ENCODE results near the gene SBF2.
"Not testable (repeated sequence)": the region's sequence is repeated elsewhere in the genome, so short reads cannot be mapped to it uniquely, and the experiment has no call there.

Gene SBF2

GRCh38 chr11:10017911-10018310, 276.1 kb downstream of the SBF2 start:
- no peak for DNase-seq (ENCODE audit: low read depth, low spot score)

DNA sequence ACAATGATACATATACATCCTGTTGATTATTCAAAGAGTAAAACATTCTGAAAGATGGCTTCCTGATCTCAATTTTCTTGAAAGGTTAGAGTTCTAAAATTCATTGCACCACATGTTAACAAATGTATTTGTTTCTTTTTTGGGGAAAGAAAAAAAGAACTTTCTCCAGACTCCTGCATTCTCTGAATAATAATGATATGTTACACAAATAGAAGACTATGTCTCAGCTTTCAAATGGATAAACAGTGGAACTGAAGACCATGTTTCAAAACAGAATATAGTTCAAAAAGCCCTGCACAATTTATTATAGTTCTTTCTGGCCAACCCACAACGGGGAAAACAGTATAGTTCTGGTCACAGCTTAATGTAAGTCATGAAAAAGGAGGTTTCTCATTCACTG, 277.0 kb downstream of the SBF2 start:
- DNase-seq (ENCODE audit: low read depth, low spot score) = no peak

GRCh38 chr11:10012068-10012467, 282.0 kb downstream of the SBF2 start:
- DNase-seq (ENCODE audit: low read depth, low spot score) = no peak

- no peak for DNase-seq (ENCODE audit: low read depth, low spot score)
Observed at GRCh38 chr11:10005955-10006525, 288.0 kb downstream of the SBF2 start.

DNA sequence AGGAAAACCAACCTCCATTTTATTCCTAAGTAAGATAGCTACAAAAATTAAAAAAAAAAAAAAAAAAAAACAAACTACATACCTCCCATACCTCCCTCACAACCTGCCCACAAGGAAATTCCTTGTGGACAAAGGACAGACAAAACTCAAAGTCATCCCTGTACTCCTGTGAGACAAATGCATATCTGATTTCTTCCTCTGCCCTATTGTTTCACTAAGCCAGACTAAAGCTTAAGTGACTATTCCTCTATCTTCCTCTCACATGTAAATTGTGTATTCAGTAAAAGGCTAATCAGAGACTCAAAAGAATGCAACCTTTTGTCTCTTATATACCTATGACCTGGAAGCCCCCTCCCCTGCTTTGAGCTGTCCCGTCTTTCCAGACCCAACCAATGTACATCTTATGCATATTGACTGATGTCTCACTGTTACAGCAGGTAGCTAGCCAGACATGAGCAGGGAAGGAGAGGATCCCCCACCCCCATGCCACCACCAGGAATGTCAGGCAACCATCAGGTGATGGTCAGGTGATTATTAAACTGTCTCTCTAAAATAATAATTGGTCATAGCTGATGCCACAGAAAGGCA, 289.4 kb downstream of the SBF2 start:
- no peak for DNase-seq (ENCODE audit: low read depth, low spot score)

DNA sequence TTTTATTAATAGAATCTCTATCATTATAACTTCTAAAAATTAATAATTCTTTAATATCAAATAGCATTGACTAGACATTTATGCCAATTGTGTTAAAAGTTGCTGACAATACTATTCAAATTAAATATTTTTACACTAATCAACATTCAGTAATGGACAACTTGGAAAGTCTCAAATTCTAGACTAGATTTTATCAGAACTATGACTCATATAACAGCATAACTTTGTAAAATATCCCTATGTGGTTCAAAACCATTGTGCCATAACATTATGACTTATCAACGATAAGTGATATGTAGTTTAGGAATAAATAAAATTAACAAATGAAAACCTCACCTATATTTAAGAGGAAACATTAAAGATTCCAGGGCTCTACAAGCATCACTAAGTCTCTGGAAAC, 291.8 kb downstream of the SBF2 start:
- DNase-seq (ENCODE audit: low read depth, low spot score) = no peak

DNA sequence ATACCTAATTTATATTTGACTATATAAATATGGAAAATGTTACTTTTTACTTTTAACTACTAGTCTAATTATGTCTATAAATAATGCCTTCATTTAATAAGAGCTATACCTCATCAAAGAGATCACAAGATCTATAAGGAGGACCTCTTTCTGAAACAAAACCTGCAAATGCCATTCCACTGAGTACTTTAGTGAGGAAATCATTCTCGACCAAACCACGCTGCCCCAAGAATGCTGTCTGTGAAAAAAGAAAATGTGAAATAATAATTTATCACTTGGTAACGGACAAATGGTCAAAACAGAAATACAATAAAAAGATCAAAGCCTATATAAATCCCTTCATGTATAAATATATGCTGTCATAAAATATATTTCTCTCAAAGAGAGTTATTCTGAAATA, 301.7 kb downstream of the SBF2 start:
- DNase-seq (ENCODE audit: low read depth, low spot score) = no peak

- DNase-seq (ENCODE audit: low read depth, low spot score) = no peak
Observed at GRCh38 chr11:9990221-9990973, 303.6 kb downstream of the SBF2 start.

- DNase-seq (ENCODE audit: low read depth, low spot score) = not testable (repeated sequence)
Observed at GRCh38 chr11:9987303-9987702, 306.7 kb downstream of the SBF2 start.

DNA sequence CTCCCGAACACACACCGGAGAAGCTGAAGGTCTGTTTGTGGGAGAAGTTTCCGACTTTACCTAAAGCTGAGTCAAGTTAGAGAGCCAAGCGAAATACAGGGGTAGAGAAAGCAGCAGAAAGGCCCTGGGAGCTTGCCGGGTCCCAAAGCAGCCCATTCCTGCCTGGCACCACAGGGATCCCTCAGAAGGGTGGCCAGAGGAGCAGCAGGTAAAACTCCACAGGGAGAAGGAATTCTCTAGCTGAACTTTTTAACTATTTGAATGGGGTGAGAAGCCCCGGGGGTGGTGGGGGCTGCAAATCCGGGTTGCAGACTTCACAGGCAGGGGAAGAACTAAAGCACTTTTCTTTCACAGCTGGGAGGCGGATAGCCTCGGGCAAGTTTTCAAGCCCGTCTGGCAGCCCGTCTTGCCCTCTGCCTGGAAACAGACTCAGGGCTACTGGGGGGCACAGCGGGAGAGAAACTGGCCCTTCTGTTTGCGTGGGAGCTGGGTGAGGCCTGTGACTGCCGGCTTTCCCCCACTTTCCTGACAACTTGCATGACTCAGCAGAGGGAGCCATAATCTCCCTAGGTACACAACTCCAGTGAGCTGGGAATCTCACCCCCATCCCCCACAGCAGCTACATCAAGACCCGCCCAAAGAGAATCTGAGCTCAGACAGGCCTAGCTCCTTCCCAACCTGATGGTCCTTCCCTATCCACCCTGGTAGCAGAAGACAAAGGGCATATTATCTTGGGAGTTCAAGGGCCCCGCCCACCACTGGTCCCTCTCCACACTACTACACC, 311.0 kb downstream of the SBF2 start:
- DNase-seq (ENCODE audit: low read depth, low spot score) = peak; percentile 98

DNA sequence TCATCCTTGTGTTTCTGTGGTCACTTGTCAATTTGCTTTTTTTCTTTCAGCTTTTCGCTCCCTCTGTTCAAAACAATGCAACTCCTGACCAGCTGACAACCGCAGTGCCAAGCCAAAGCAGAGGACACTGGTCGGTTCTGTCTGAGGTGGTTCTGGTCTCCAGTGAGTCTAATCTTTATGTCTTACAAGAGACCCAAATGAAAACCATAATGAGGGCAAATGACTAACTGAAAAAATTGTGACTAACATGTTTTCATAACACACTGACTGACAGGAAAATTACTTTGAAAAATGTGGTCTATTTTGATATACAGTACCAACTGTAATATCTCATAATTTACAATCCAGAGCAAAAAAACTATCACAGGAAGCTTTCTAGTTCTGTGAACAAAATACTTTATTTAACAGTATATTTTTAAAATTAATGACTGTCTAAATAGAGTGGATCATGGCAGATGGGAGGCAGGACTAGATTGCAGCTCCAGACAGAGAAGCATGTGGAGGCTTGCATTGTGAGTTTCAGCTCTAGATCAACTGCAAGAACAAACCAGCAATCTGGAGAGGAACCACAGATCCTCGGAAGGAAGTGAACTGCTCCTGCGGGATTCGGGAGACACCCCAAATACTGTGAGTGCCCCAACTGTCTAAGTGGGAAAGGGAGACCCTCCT, 311.8 kb downstream of the SBF2 start:
- DNase-seq (ENCODE audit: low read depth, low spot score) = no peak

DNA sequence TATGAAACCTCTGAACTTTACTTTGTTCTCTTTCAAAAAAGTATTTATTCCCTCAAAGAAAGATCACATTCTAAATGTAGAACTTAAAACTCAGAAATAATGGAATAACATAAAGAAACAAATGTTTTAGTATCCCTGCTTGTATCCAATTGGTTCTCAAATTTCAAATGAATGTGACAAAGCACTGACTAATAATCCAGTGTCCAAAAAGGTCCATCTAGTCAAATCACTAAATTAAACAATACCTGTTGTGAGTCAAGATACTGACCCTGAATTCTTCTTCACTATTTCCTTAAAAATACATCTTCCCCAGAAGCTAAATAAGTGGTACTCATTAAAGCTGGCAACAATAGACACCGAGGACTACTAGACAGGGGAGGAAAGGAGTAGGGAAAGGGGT, 313.1 kb downstream of the SBF2 start:
- DNase-seq (ENCODE audit: low read depth, low spot score) = no peak

DNA sequence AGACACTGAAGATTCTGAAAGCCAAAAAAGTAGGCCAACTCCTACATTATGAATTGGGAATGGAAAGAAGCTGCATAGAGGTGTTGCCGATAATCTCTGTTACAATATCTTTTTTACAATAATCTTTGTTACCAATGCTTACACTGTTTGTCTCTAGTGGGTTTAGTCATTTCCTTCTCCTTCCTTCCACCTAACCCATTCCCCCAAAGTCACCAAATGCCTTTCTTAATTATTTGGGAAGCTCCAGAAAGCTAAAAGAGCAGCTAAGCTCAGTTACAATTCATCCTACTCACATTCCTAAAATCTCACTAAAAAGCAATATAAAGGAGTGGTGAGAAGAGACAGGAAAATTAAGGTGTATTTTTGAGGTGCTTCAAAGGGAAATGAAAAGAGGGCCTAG, 316.5 kb downstream of the SBF2 start:
- no peak for DNase-seq (ENCODE audit: low read depth, low spot score)

DNA sequence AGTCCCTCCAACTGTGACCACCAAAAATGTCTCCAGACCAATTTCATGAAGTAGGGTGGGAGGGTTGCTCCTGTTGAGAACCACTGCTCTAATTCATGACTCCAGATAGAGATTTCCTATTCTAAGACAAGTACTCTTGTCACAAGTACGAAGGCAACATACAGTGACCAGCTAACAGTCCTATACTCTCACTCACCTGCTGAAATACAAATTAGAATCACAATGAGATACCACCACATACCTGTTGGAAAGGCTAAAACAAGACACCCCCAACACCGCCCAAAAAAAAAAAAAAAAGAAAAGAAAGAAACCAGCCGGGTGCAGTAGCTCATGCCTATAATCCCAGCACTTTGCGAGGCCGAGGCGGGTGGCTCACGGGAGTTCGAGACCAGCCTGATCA, 319.6 kb downstream of the SBF2 start:
- DNase-seq (ENCODE audit: low read depth, low spot score) = no peak

- DNase-seq (ENCODE audit: low read depth, low spot score) = no peak
Observed at GRCh38 chr11:9973921-9974320, 320.1 kb downstream of the SBF2 start.

DNA sequence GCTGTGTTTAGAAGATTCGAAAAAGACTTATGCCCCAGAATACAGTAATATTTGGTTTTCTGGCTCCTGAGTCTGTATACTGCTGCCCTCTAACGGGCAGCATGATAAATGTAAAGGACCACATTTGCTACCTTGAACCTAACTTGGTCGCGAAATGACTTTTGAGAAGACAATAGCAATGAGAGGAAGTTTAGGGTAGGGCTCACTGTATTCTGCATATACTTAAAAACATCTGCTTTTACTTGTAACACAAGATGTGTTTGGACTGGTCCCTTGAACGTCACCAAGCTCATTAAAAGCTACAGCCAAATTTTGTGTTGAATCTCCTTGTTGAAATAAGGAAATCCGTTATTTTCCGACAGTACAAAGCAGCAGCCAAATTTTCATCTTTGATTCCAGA, 321.0 kb downstream of the SBF2 start:
- no peak for DNase-seq (ENCODE audit: low read depth, low spot score)

DNA sequence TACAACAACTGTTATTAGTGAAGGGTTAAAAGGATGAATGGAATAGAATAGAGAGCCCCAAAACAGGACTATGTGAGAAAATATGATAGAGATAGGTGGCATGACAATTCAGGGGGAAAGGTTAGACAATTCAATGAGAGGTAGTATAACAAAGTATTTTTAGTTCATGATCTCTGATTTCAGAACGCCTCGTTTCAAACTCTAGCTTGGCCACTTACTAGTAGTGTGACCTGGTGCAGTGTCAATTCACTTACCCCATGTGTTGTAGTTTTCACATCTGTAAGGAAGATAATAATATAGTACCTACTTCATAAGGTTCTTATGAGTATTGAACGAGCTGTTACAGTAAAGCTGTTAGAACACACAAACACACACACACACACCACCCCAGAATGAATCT, 322.1 kb downstream of the SBF2 start:
- DNase-seq (ENCODE audit: low read depth, low spot score) = no peak

- no peak for DNase-seq (ENCODE audit: low read depth, low spot score)
Observed at GRCh38 chr11:9969068-9969467, 325.0 kb downstream of the SBF2 start.

DNA sequence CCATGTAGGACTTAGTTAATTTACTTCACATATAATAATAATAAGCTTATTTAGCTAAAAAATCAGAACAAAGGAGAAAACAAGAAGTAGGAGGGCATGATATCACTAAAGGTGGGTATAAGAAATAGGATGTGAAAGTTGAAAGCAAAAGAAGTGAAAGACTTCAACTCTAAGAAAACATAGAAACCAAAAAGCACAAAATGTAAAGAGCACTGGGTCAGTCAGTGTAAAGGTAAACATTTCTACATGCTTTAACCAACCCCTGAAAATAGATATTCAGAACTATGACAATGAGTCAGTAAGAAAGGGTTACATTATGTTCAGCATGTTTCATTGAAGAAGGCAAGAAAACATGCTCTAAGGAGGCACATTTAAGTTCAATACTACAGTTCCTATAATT, 331.3 kb downstream of the SBF2 start:
- no peak for DNase-seq (ENCODE audit: low read depth, low spot score)

DNA sequence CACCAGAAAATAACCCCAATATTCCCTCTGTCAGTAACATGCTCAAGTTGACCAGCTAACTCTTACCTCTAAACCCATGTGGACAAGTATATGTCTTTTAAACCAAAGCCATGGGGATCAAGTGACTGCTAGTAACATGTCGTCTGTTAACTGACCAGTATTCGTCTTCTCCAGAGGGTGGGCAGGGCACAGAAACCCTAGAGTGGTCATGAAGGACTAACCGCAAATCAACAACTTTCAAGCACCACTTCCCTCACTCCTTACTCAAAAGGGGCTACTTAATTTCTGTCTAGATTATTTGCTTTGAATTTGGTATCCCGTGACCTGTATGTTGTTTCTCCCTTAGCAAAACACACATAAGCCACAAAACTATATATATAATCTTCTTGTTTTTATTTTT, 336.9 kb downstream of the SBF2 start:
- DNase-seq (ENCODE audit: low read depth, low spot score) = no peak

DNA sequence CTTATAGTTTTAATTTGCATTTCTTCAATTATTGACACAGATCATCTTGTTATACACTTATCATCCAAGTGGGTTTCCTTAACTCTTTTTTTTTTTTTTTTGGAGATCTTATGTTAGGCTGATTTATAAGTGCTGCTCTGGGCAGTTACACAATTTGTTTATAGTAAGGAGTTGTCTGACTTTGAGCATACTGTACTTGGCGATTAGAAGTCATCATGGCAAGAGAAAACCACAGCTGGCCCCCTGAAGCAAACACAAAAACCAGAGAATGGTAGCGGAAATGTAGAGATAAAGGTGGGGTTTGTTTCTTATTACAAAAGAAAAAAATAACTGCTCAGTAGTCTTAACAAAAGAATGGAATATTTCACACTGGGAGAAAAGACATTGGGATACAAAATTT, 337.5 kb downstream of the SBF2 start:
- DNase-seq (ENCODE audit: low read depth, low spot score) = no peak

- DNase-seq (ENCODE audit: low read depth, low spot score) = no peak
Observed at GRCh38 chr11:9955391-9955790, 338.6 kb downstream of the SBF2 start.

Measured in ELF-1 (cell line).